PC-9 (cell line): Measurements from ENCODE around the gene TGFBR2. TPM values are rescaled to one million over a fixed set of nuclear protein-coding genes. Genes with fewer than 3 reads are reported as not detected.

ENCODE experiments used
- BruUV-seq: library from RNA; stranded (reverse); fragments of 400-500 nt; replicated peaks from 2 replicates; lab custom pipeline; 2021; lab: Mats Ljungman, UMichigan
- CTCF ChIA-PET: fragments of 300-600 bp; sonication (Branson Sonifier 250); formaldehyde crosslinking; loops from one replicate; lab custom pipeline; 2022; ENCODE audit warnings: antibody characterized with exemption; lab: Charles Lee
- POLR2A ChIA-PET: fragments of 300-600 bp; sonication (Branson Sonifier 250); formaldehyde crosslinking; loops from one replicate; lab custom pipeline; 2022; ENCODE audit warnings: antibody characterized with exemption; ENCODE audit not compliant: unreplicated experiment; lab: Charles Lee
- DNase-seq, 2 experiments: peaks; one replicate each; pipeline versions ENCODE4 v3.0.0 to v3.0.0-alpha.2; 2015 to 2022; ENCODE audit warnings: mixed read lengths in 1 of 2
- H2AFZ ChIP-seq: fragments of 200-600 bp; sonication (generic); 2 replicates; pipeline ENCODE4 v1.8.1; 2017; ENCODE audit warnings: antibody characterized with exemption
- H3F3A ChIP-seq: fragments of 200-600 bp; sonication (generic); 2 replicates; pipeline ENCODE4 v1.8.1; 2017; ENCODE audit warnings: antibody characterized with exemption, mild to moderate bottlenecking, low read depth; ENCODE audit not compliant: insufficient read depth
- H3K27ac ChIP-seq: fragments of 200-600 bp; sonication (generic); 2 replicates; pipeline ENCODE4 v1.6.1; 2016; ENCODE audit warnings: mixed run types
- H3K27me3 ChIP-seq: fragments of 200-600 bp; sonication (generic); 2 replicates; pipeline ENCODE4 v1.6.1; 2016; ENCODE audit warnings: low read depth, mixed run types; ENCODE audit not compliant: insufficient read depth
- H3K36me3 ChIP-seq: fragments of 200-600 bp; sonication (generic); 2 replicates; pipeline ENCODE4 v1.6.1; 2016; ENCODE audit warnings: low read depth, mixed run types
- H3K4me1 ChIP-seq: fragments of 200-600 bp; sonication (generic); replicated peaks from 2 replicates; pipeline ENCODE4 v1.6.1; 2016; ENCODE audit warnings: mixed run types; ENCODE audit not compliant: insufficient read depth
- H3K4me2 ChIP-seq: fragments of 200-600 bp; sonication (generic); 2 replicates; pipeline ENCODE4 v1.6.1; 2017; ENCODE audit warnings: mixed run types
- H3K4me3 ChIP-seq: fragments of 200-600 bp; sonication (generic); 2 replicates; pipeline ENCODE4 v1.6.1; 2016; ENCODE audit warnings: mixed run types
- H3K79me2 ChIP-seq: fragments of 200-600 bp; sonication (generic); 2 replicates; pipeline ENCODE4 v1.6.1; 2017; ENCODE audit warnings: low read depth, mixed run types
- H3K9me2 ChIP-seq: fragments of 200-600 bp; sonication (generic); 2 replicates; pipeline ENCODE4 v1.8.1; 2017; ENCODE audit warnings: mild to moderate bottlenecking; ENCODE audit not compliant: insufficient read depth
- H3K9me3 ChIP-seq: fragments of 200-600 bp; sonication (generic); 2 replicates; pipeline ENCODE4 v1.8.1; 2016; ENCODE audit warnings: low read depth; ENCODE audit not compliant: insufficient read depth
- H4K20me1 ChIP-seq: fragments of 200-600 bp; sonication (generic); 2 replicates; pipeline ENCODE4 v1.8.1; 2017; ENCODE audit not compliant: insufficient read depth
- EZH2 ChIP-seq: fragments of 200-600 bp; sonication (generic); IDR thresholded peaks from 2 replicates; pipeline ENCODE4 v1.8.0; 2017; ENCODE audit warnings: antibody characterized with exemption, low read depth
- intact Hi-C: fragments of 100-400 bp; cut with micrococcal nuclease; formaldehyde crosslinking; loops from one replicate; pipeline ENCODE4 v1.10.0; 2022; ENCODE audit not compliant: unreplicated experiment
- total RNA-seq: library from RNA; stranded (reverse); gene quantifications from 2 replicates; pipeline ENCODE4 v1.2.3, GENCODE V29; 2021
- TF ChIP-seq, protein P1 (sequence below): fragments of 200-600 bp; sonication (generic); conservative IDR thresholded peaks from 2 replicates; pipeline ENCODE4 v1.6.1; 2017; ENCODE audit warnings: mixed run types, antibody characterized with exemption, mild to moderate bottlenecking, moderate library complexity

TGFBR2 gene
- total RNA-seq, 1 experiment from 2014 or later = 33.6 TPM

DNA sequence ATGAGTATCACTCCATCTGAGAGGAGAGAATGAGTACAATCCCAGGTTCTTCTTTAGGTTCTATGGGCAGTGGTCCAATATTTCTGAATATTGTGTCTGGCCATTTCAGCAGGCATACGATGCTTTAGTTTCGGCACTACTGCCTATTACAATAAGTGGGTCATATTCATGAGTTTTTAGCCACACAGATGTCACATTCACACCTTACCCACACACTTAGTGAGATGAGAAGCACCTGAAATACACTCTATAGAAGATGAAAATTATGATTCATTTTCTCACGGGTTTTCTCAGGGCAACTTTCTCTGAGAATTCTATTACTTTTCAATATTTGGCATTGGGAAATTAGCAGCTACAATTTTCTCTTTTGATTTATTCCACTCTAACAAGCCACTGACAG lies 132.2 kb downstream of the TGFBR2 start:
- BruUV-seq = no TSS peak
- POLR2A ChIA-PET = no interaction called here
- H3F3A ChIP-seq = no peaks in the 10 kb centered on the region
- TF ChIP-seq EZH2 = no peak
- TF ChIP-seq, protein P1, sequence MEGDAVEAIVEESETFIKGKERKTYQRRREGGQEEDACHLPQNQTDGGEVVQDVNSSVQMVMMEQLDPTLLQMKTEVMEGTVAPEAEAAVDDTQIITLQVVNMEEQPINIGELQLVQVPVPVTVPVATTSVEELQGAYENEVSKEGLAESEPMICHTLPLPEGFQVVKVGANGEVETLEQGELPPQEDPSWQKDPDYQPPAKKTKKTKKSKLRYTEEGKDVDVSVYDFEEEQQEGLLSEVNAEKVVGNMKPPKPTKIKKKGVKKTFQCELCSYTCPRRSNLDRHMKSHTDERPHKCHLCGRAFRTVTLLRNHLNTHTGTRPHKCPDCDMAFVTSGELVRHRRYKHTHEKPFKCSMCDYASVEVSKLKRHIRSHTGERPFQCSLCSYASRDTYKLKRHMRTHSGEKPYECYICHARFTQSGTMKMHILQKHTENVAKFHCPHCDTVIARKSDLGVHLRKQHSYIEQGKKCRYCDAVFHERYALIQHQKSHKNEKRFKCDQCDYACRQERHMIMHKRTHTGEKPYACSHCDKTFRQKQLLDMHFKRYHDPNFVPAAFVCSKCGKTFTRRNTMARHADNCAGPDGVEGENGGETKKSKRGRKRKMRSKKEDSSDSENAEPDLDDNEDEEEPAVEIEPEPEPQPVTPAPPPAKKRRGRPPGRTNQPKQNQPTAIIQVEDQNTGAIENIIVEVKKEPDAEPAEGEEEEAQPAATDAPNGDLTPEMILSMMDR = no peak
- no peaks in the 10 kb centered on the region for H3K9me2 ChIP-seq
- intact Hi-C loops = no loop called here
- no peak for DNase-seq
- H2AFZ ChIP-seq = no peak overlapping the region
- H4K20me1 ChIP-seq = no peaks in the 10 kb centered on the region
- no peaks in the 10 kb centered on the region for H3K36me3 ChIP-seq
- H3K4me2 ChIP-seq = no peak overlapping the region
- no peaks in the 10 kb centered on the region for H3K4me1 ChIP-seq
- H3K27ac ChIP-seq = no peak overlapping the region
- no peaks in the 10 kb centered on the region for H3K79me2 ChIP-seq
- H3K4me3 ChIP-seq = no peak overlapping the region
- no peaks in the 10 kb centered on the region for H3K9me3 ChIP-seq
- no peaks in the 10 kb centered on the region for H3K27me3 ChIP-seq
- CTCF ChIA-PET = no interaction called here

DNA sequence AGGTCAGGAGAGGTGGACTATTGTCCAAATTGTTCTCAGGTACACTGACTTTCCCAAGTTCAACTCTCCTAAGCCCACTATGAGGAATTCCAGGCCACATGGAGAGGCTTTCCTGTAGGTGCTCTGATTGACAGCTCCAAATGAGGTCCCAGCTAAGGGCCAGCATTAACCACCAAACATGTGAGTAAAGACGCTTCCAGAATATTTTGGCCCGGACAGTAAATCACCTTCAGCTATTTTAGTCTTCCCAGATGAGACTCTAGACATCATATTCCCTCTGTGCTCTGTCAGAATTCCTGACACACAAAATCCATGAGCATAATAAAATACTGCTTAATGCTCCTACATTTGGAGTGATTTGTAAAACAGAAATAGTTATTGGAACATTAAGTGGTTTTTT lies 135.5 kb downstream of the TGFBR2 start:
- no peak for DNase-seq
- Histone ChIP-seq H3K4me3 (no peak overlapping the region), H3F3A (no peaks in the 10 kb centered on the region), H4K20me1 (no peaks in the 10 kb centered on the region), H3K9me2 (no peaks in the 10 kb centered on the region), H3K4me1 (no peaks in the 10 kb centered on the region), H3K27ac (no peak overlapping the region), H3K79me2 (no peaks in the 10 kb centered on the region), H3K9me3 (no peaks in the 10 kb centered on the region), H3K27me3 (no peaks in the 10 kb centered on the region), H2AFZ (no peak overlapping the region), H3K36me3 (no peaks in the 10 kb centered on the region), H3K4me2 (no peak overlapping the region)
- CTCF ChIA-PET = interaction anchor here (0.7 kb wide), 1 partner anchor 700 kb away, joined by 10 read pairs; no protein-coding TSS in a partner anchor
- no peak for TF ChIP-seq EZH2
- TF ChIP-seq, protein P1 = no peak
- BruUV-seq = no TSS peak
- POLR2A ChIA-PET = interaction anchor here (0.7 kb wide), 1 partner anchor 9 kb away, joined by 4 read pairs; no protein-coding TSS in a partner anchor
- intact Hi-C loops = no loop called here

DNA sequence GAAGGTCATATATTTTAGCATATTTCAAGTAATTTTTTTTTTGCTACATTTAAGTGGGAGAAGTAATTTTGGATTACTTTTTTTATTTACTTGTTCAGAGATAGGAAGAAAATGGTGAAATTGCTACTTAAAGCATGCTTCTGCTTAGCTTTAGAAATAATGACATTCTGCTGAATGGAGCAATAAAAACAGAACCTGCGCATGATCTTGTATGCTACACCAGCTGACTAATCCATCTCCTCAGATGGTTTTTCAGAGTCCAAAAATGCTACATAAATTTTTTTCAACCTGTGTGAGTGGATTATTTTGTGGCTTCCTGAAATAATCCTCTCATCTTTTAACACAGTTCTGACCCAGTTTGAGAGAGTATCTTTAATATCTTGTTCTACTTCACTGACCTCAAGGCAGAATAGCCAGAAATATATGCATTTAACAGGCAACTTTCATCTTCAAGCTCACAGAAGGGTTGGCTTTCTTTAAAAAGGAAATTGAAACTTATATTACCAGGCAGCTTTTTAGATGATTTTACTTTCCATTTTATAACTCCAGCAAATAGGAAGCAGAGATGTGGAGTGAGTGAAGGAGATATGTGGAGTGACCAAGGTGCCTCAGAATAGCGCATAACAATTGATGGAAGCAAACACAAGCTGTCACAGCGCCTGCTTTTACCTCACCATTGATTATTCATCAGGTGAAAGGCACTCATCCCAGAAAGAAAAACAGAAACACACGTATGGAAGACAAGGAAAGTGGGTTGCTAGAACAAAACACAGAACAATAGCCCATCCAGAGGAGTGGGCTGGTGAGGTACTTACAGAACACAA lies 136.6 kb downstream of the TGFBR2 start:
- Histone ChIP-seq H3K9me2 (no peaks in the 10 kb centered on the region), H3K4me2 (no peak overlapping the region)

More for the DNA sequence above, 136.6 kb downstream of the TGFBR2 start:
- no TSS peak for BruUV-seq
- no peaks in the 10 kb centered on the region for H3K4me1 ChIP-seq
- ChIA-PET POLR2A (interaction anchor here (0.7 kb wide), 1 partner anchor 7 kb away, joined by 4 read pairs; no protein-coding TSS in a partner anchor), CTCF (interaction anchor here (0.7 kb wide), 1 partner anchor 701 kb away, joined by 10 read pairs; no protein-coding TSS in a partner anchor)
- DNase-seq = no peak
- TF ChIP-seq, protein P1 = no peak
- no peak for TF ChIP-seq EZH2
- H3K4me3 ChIP-seq = no peak overlapping the region
- no peaks in the 10 kb centered on the region for H3K36me3 ChIP-seq
- no peaks in the 10 kb centered on the region for H3K79me2 ChIP-seq
- H3F3A ChIP-seq = no peaks in the 10 kb centered on the region
- no peaks in the 10 kb centered on the region for H3K27me3 ChIP-seq
- no peaks in the 10 kb centered on the region for H3K9me3 ChIP-seq
- no peaks in the 10 kb centered on the region for H4K20me1 ChIP-seq
- H2AFZ ChIP-seq = no peak overlapping the region
- intact Hi-C loops = no loop called here
- H3K27ac ChIP-seq = no peak overlapping the region
